Calu3 (cell line): ENCODE measurements around the gene ATP2A1. TPM values are rescaled to one million over a fixed set of nuclear protein-coding genes. Genes with fewer than 3 reads are reported as not detected.

ENCODE experiments used
- BruUV-seq: library from RNA; stranded (reverse); fragments of 400-500 nt; replicated peaks from 2 replicates; lab custom pipeline; 2021; lab: Mats Ljungman, UMichigan
- CTCF ChIA-PET: fragments of 300-600 bp; sonication (Branson Sonifier 250); formaldehyde crosslinking; loops from one replicate; lab custom pipeline; 2022; ENCODE audit warnings: antibody characterized with exemption; lab: Charles Lee
- DNase-seq: peaks from one replicate; pipeline ENCODE4 v3.0.0; 2022
- H3K27ac Mint-ChIP-seq: one replicate; pipeline ENCODE4 v1.8.0; 2022; ENCODE audit warnings: mixed read lengths; ENCODE audit not compliant: unreplicated experiment
- H3K27me3 Mint-ChIP-seq: one replicate; pipeline ENCODE4 v1.8.0; 2022; ENCODE audit warnings: mixed read lengths; ENCODE audit not compliant: unreplicated experiment
- H3K36me3 Mint-ChIP-seq: one replicate; pipeline ENCODE4 v1.8.0; 2022; ENCODE audit warnings: mild to moderate bottlenecking, moderate library complexity, mixed read lengths; ENCODE audit not compliant: insufficient read depth, unreplicated experiment
- H3K4me1 Mint-ChIP-seq: one replicate; pipeline ENCODE4 v1.8.0; 2022; ENCODE audit warnings: mild to moderate bottlenecking, low read depth, mixed read lengths; ENCODE audit not compliant: unreplicated experiment
- H3K4me3 Mint-ChIP-seq: one replicate; pipeline ENCODE4 v1.8.0; 2022; ENCODE audit warnings: mild to moderate bottlenecking, low read depth, moderate library complexity, mixed read lengths; ENCODE audit not compliant: unreplicated experiment
- H3K9me3 Mint-ChIP-seq: one replicate; pipeline ENCODE4 v1.8.0; 2022; ENCODE audit warnings: low read depth, mixed read lengths; ENCODE audit not compliant: unreplicated experiment
- intact Hi-C: fragments of 100-400 bp; cut with micrococcal nuclease; formaldehyde crosslinking; loops from one replicate; pipeline ENCODE4 v1.10.0; 2022; ENCODE audit not compliant: unreplicated experiment
- total RNA-seq: library from RNA; stranded (reverse); gene quantifications from 2 replicates; pipeline ENCODE4 v1.2.3, GENCODE V29; 2022
- TF ChIP-seq, protein P1 (sequence below): fragments of 200-600 bp; IDR thresholded peaks from one replicate; pipeline ENCODE4 v1.8.0; 2022; ENCODE audit warnings: antibody characterized with exemption; ENCODE audit not compliant: unreplicated experiment

Gene ATP2A1
- total RNA-seq, 1 experiment from 2014 or later: 5.7 TPM

DNA sequence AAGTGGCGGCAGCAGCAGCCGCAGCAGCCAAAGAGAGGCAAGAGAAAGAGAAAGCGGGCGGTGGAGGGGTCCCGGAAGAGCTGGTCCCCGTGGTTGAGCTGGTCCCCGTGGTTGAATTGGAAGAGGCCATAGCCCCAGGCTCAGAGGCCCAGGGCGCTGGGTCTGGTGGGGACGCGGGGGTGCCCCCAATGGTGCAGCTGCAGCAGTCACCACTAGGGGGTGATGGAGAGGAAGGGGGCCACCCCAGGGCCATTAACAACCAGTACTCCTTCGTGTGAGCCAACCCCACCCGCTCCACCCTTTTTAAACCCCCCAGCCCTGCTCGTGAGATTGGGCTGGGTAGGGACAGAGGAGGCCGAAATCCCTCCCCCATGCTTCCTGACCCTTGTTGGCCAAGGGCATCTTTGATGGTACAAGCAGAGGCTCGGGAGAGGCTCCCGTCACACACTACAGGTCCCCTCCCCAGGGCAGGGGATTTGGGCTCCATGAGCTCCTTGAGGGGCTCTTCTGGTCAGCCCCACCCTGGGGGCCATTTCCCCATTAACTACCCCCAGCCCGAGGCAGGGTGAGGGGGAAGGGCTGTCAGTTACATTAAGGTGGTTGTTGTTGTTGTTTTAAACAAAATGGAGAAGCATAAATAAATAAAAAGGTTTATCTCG, 4.6 kb upstream of the ATP2A1 start:
- Mint-ChIP-seq H3K4me3 (no peak overlapping the region), H3K36me3 (peaks cover 85% of the 10 kb centered on the region), H3K27ac (no peak overlapping the region), H3K4me1 (peaks cover 4% of the 10 kb centered on the region), H3K27me3 (no peaks in the 10 kb centered on the region), H3K9me3 (no peaks in the 10 kb centered on the region)
- BruUV-seq: no TSS peak
- intact Hi-C loops: no loop called here
- TF ChIP-seq, protein P1, sequence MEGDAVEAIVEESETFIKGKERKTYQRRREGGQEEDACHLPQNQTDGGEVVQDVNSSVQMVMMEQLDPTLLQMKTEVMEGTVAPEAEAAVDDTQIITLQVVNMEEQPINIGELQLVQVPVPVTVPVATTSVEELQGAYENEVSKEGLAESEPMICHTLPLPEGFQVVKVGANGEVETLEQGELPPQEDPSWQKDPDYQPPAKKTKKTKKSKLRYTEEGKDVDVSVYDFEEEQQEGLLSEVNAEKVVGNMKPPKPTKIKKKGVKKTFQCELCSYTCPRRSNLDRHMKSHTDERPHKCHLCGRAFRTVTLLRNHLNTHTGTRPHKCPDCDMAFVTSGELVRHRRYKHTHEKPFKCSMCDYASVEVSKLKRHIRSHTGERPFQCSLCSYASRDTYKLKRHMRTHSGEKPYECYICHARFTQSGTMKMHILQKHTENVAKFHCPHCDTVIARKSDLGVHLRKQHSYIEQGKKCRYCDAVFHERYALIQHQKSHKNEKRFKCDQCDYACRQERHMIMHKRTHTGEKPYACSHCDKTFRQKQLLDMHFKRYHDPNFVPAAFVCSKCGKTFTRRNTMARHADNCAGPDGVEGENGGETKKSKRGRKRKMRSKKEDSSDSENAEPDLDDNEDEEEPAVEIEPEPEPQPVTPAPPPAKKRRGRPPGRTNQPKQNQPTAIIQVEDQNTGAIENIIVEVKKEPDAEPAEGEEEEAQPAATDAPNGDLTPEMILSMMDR: peak; percentile 92
- CTCF ChIA-PET: interaction anchor here (0.6 to 1.5 kb wide), 4 partner anchors 11 to 71 kb away, joined by 3 to 5 read pairs (median 4); partner anchors contain the start of genes RABEP2, SH2B1 and TUFM
- DNase-seq: peak; percentile 59

DNA sequence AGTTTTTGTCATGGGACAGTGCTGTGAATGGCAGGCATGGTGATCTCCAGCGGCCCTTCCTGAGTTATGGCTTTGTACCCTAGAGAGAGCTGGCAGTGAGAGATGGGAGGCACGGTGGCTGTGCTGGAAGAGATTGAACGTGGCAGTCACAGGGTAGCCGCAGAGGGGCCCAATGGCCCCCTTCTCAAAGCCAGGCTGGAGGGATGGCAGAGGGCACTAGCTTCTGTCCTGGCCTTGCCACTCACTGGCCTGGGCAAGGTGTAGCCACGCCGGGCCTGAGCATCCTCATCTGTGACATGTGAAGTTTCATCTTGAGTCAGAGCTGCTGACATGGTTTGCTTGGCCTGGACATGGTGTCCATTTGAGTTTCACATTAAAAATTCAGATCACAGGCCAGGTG, 3.9 kb upstream of the ATP2A1 start:
- H3K27me3 Mint-ChIP-seq: no peaks in the 10 kb centered on the region
- DNase-seq: no peak
- intact Hi-C loops: no loop called here
- no peaks in the 10 kb centered on the region for H3K9me3 Mint-ChIP-seq
- no peak overlapping the region for H3K4me3 Mint-ChIP-seq
- H3K27ac Mint-ChIP-seq: no peak overlapping the region
- H3K4me1 Mint-ChIP-seq: peaks cover 12% of the 10 kb centered on the region
- no TSS peak for BruUV-seq
- CTCF ChIA-PET: interaction anchor here (1.5 kb wide), 1 partner anchor 70 kb away, joined by 3 read pairs; no protein-coding TSS in a partner anchor
- peaks cover 85% of the 10 kb centered on the region for H3K36me3 Mint-ChIP-seq
- TF ChIP-seq, protein P1: no peak

DNA sequence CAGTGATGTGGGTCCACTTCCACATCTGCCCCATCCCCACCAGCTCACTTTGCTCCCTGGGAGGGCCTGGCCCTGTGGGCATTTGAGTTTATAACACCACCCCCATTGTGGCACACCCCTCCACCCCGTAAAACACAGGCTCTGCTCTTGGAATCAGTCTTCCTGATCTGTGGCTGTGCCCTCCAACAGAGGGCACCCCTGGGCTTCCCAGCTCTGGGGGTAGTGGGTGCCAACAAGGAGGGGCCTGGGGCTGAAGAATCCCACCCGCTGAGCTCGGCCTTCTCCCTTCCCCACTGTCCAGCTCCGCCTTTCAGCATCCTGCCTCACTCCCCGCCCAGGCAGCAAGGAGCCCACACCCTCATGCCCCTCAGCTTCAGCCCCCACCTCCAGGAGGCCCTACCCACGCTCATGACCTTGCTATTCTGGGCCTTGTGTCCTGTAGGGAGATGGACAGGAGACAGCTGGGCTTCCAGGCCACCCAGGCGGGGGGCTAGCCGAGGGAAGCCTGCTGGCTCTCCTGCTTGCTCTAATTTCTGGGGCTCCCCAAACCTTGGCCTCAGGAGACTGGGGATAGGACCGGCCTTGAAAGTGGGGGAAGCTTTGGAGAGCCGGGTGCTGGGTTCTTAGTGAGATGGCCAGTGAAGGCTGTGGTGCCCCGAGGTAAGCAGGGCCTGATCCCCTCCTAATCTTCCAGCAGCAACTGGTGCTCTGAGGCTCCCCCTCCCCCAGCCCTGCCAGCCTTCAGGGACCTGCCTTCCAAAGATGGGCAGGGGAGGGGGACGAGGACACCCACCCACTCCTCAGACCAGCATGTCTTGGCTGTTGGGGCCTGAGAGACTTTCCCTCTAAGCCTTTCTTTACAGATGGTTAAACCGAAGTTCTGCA, 2.9 kb upstream of the ATP2A1 start:
- peaks cover 13% of the 10 kb centered on the region for H3K4me1 Mint-ChIP-seq
- no peak overlapping the region for H3K27ac Mint-ChIP-seq
- peaks cover 85% of the 10 kb centered on the region for H3K36me3 Mint-ChIP-seq
- no peak overlapping the region for H3K4me3 Mint-ChIP-seq
- CTCF ChIA-PET: interaction anchor here (0.7 to 1.5 kb wide), 2 partner anchors 69 to 100 kb away, joined by 3 to 5 read pairs; no protein-coding TSS in a partner anchor
- no peaks in the 10 kb centered on the region for H3K27me3 Mint-ChIP-seq
- intact Hi-C loops: no loop called here
- TF ChIP-seq, protein P1: no peak
- no TSS peak for BruUV-seq
- no peak for DNase-seq
- H3K9me3 Mint-ChIP-seq: no peaks in the 10 kb centered on the region

DNA sequence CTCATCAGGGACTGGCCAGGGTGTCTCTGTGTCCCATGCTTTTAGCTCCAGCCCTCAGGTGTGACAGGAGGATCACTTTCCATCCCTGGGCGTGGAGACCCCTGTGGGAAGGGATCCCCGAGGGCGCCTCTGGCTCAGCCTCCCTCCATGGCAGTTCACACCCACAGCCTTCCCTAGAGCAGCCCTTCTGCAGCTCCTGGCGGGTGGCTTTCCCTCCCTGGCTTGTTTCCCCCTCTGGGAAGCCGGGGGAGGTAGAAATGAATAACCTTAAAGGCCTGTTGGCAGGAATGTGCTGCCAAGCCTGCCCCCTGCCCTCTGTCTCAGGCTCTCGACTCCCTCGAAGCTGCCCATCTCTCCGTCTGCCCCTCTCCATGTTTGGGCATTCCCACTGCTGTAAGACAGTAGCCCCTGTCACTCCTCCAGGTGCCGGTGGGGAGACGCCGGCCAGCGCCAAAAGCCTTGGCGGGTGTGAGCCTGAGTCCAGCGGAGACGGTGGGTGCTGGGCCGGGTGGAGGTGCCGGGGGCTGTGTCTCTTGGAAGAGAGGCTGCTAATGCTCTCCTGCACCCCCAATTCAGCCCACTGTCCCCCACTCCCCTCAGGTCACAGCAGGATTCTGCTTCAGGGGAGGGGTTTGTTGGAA, 2.1 kb upstream of the ATP2A1 start:
- TF ChIP-seq, protein P1: no peak
- Mint-ChIP-seq H3K27ac (no peak overlapping the region), H3K4me3 (no peak overlapping the region), H3K36me3 (peaks cover 87% of the 10 kb centered on the region), H3K27me3 (no peaks in the 10 kb centered on the region), H3K4me1 (peaks cover 13% of the 10 kb centered on the region), H3K9me3 (no peaks in the 10 kb centered on the region)
- CTCF ChIA-PET: interaction anchor here (1.5 kb wide), 1 partner anchor 68 kb away, joined by 3 read pairs; no protein-coding TSS in a partner anchor
- BruUV-seq: no TSS peak
- intact Hi-C loops: no loop called here
- no peak for DNase-seq
